NCI-H2227 treated with DMSO at 0.1 percent for 48 hours (cell line): Measurements from ENCODE around the gene EVA1C.

ENCODE experiments used
- DNase-seq: peaks from one replicate; lab custom pipeline; 2025; lab: John Stamatoyannopoulos, UW

Gene EVA1C

DNA sequence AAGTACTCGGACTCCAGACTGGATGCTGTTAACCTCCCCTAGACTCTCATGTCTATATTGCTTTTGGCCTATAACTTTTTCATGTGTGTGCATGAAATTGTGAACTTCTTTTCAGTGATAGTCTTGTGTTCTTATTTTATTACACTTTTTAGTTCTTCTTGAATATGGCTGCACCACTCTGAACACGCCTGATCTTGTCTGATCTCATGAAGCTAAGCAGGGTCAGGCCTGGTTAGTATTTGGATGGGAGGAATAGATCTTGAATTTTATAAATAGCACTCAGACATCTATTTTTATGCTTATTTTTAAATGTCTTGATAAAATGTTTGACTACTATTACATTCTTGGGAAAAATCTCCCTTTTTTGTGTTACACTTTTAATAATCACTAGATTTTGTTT is 150.4 kb downstream of the EVA1C start:
- DNase-seq = no peak
